B cell (primary cell): Measurements from ENCODE around the gene RELL2.

Source experiments
- CTCF ChIP-seq: fragments of 200-600 bp; IDR thresholded peaks from one replicate; pipeline ENCODE4 v1.8.0; 2022; ENCODE audit warnings: antibody characterized with exemption, mild to moderate bottlenecking
- EZH2 ChIP-seq: IDR thresholded peaks from 2 replicates; pipeline ENCODE4 v1.6.1; 2012; ENCODE audit warnings: borderline replicate concordance, low read depth, mild to moderate bottlenecking, moderate library complexity, low read length; ENCODE audit not compliant: insufficient read depth, poor library complexity, severe bottlenecking

- TF ChIP-seq CTCF, result no peak
- TF ChIP-seq EZH2, result no peak
Observed at GRCh38 chr5:141650851-141651727, 14.3 kb downstream of the RELL2 start, which contains the start of gene FCHSD1.
